Measurements from ENCODE around the gene CEACAM16. TPM values are rescaled to one million over a fixed set of nuclear protein-coding genes. Genes with fewer than 3 reads are reported as not detected.

The CEACAM16 gene
- total RNA-seq, 1 donor from 2014 or later: not detected

DNA sequence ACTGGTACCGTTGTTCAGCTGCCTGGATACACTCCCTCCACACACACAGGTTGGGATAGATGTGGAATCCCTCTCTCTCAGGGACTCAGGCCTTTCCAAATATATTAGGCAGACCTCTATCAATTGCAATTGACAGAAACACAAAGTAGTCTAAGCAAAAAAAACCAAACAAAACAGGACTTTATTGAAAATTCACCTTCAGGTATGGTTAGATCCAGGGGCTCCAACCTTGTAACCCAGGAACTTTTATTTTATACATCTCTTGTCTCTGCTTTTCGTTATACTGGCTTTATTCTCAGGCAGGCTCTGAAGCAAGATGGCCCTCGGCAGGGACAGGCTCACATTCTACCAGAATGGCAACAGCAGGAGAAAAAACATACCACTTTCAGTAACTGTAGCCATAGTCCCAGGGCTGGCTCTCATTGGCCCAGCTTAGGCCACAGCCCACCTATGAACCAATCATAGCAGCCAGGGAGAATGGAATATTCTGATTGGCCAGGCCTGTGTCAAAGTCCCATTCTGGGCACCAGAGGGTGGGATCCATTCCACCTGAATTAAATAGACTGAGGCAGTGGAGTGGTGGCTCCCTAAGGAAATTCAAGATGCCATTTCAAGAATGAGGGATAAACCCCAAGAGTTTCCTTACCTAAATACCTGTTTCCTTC lies 40.8 kb upstream of the CEACAM16 start:
- DNase-seq (ENCODE audit: low read depth): no peak
- Histone ChIP-seq H3K4me3 (ENCODE audit: low read depth, low read length) (no peak overlapping the region), H3K36me3 (ENCODE audit: control insufficient read depth, insufficient read depth, low read length) (peaks cover 3% of the 10 kb centered on the region), H3K27me3 (ENCODE audit: control insufficient read depth, insufficient read depth, low read length) (no peaks in the 10 kb centered on the region)
- TF ChIP-seq, protein P1, sequence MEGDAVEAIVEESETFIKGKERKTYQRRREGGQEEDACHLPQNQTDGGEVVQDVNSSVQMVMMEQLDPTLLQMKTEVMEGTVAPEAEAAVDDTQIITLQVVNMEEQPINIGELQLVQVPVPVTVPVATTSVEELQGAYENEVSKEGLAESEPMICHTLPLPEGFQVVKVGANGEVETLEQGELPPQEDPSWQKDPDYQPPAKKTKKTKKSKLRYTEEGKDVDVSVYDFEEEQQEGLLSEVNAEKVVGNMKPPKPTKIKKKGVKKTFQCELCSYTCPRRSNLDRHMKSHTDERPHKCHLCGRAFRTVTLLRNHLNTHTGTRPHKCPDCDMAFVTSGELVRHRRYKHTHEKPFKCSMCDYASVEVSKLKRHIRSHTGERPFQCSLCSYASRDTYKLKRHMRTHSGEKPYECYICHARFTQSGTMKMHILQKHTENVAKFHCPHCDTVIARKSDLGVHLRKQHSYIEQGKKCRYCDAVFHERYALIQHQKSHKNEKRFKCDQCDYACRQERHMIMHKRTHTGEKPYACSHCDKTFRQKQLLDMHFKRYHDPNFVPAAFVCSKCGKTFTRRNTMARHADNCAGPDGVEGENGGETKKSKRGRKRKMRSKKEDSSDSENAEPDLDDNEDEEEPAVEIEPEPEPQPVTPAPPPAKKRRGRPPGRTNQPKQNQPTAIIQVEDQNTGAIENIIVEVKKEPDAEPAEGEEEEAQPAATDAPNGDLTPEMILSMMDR (IDR thresholded peaks at IDR 0.05; ENCODE audit: insufficient read depth, low read length, poor library complexity, severe bottlenecking): no peak

- H3K36me3 ChIP-seq (ENCODE audit: control insufficient read depth, insufficient read depth, low read length): no peaks in the 10 kb centered on the region
- no peaks in the 10 kb centered on the region for H3K27me3 ChIP-seq (ENCODE audit: control insufficient read depth, insufficient read depth, low read length)
- no peak for DNase-seq (ENCODE audit: low read depth)
- no peak overlapping the region for H3K4me3 ChIP-seq (ENCODE audit: low read depth, low read length)
- TF ChIP-seq, protein P1 (IDR thresholded peaks at IDR 0.05; ENCODE audit: insufficient read depth, low read length, poor library complexity, severe bottlenecking): no peak
Observed at GRCh38 chr19:44660081-44660480, 38.9 kb upstream of the CEACAM16 start.

- no peak for DNase-seq (ENCODE audit: low read depth)
- H3K4me3 ChIP-seq (ENCODE audit: low read depth, low read length): no peak overlapping the region
- H3K27me3 ChIP-seq (ENCODE audit: control insufficient read depth, insufficient read depth, low read length): no peaks in the 10 kb centered on the region
- TF ChIP-seq, protein P1 (IDR thresholded peaks at IDR 0.05; ENCODE audit: insufficient read depth, low read length, poor library complexity, severe bottlenecking): no peak
- H3K36me3 ChIP-seq (ENCODE audit: control insufficient read depth, insufficient read depth, low read length): peaks cover 1% of the 10 kb centered on the region
Observed at GRCh38 chr19:44661205-44661604, 37.7 kb upstream of the CEACAM16 start.

DNA sequence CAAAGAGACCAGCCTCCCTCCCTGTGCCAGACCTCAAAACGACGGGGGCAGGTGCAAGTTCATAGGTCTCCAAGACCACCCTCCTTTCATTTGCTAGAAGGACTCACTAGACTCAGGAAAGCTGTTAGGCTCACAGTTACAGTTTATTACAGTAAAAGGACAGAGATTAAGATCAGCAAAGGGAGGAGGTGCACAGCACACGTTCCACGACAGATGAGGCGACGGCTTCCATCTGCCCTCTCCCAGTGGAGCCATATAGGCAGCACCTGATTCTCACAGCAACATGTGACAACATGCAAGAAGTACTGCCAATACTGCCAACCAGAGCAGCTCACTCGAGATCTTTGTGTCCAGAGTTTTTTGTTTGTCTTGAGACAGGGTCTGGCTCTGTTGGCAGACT lies 37.0 kb upstream of the CEACAM16 start:
- no peak for DNase-seq (ENCODE audit: low read depth)
- Histone ChIP-seq H3K4me3 (ENCODE audit: low read depth, low read length) (no peak overlapping the region), H3K27me3 (ENCODE audit: control insufficient read depth, insufficient read depth, low read length) (no peaks in the 10 kb centered on the region), H3K36me3 (ENCODE audit: control insufficient read depth, insufficient read depth, low read length) (peaks cover 1% of the 10 kb centered on the region)
- TF ChIP-seq, protein P1 (IDR thresholded peaks at IDR 0.05; ENCODE audit: insufficient read depth, low read length, poor library complexity, severe bottlenecking): no peak

DNA sequence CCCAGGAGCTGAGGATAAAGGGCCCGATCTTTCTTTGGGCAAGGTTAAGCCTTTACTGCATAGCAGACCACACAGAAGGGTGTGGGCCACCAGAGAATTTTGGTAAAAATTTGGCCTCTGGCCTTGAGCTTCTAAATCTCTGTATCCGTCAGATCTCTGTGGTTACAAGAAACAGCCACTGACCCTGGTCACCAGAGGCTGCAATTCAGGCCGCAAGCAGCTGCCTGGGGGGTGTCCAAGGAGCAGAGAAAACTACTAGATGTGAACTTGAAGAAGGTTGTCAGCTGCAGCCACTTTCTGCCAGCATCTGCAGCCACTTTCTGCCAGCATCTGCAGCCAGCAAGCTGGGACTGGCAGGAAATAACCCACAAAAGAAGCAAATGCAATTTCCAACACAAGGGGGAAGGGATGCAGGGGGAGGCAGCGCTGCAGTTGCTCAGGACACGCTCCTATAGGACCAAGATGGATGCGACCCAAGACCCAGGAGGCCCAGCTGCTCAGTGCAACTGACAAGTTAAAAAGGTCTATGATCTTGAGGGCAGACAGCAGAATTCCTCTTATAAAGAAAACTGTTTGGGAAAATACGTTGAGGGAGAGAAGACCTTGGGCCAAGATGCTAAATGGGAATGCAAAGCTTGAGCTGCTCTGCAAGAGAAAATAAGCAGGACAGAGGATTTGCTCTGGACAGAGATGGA lies 36.1 kb upstream of the CEACAM16 start:
- DNase-seq (ENCODE audit: low read depth): no peak
- Histone ChIP-seq H3K36me3 (ENCODE audit: control insufficient read depth, insufficient read depth, low read length) (peaks cover 1% of the 10 kb centered on the region), H3K27me3 (ENCODE audit: control insufficient read depth, insufficient read depth, low read length) (no peaks in the 10 kb centered on the region), H3K4me3 (ENCODE audit: low read depth, low read length) (no peak overlapping the region)
- TF ChIP-seq, protein P1 (IDR thresholded peaks at IDR 0.05; ENCODE audit: insufficient read depth, low read length, poor library complexity, severe bottlenecking): no peak
